ENCODE results near the gene DNAH8. TPM values are rescaled to one million over a fixed set of nuclear protein-coding genes. Genes with fewer than 3 reads are reported as not detected.
"Not testable (repeated sequence)": the region's sequence is repeated elsewhere in the genome, so short reads cannot be mapped to it uniquely, and the experiment has no call there.

The DNAH8 gene
- total RNA-seq, 6 experiments from 2014 or later, result not detected

GRCh38 chr6:38786486-38786885, 71.4 kb downstream of the DNAH8 start:
- Mint-ChIP-seq H3K27me3 (ENCODE audit: insufficient read depth) (peaks cover 8% of the 10 kb centered on the region; the same call in 1 of the 2 replicates), H3K27ac (no peak overlapping the region), H3K9me3 (no peaks in the 10 kb centered on the region), H3K36me3 (ENCODE audit: low read depth) (no peaks in the 10 kb centered on the region), H3K4me1 (ENCODE audit: low read depth) (no peaks in the 10 kb centered on the region), H3K4me3 (no peak overlapping the region)
- TF ChIP-seq CTCF (IDR thresholded peaks at IDR 0.05), result no peak
- no peak for DNase-seq

- H3K9me3 Mint-ChIP-seq, result no peaks in the 10 kb centered on the region
- H3K36me3 Mint-ChIP-seq (ENCODE audit: low read depth), result no peaks in the 10 kb centered on the region
- H3K27me3 Mint-ChIP-seq (ENCODE audit: insufficient read depth), result peaks cover 4% of the 10 kb centered on the region; the same call in 1 of the 2 replicates
- no peak overlapping the region for H3K27ac Mint-ChIP-seq
- H3K4me3 Mint-ChIP-seq, result no peak overlapping the region
- no peaks in the 10 kb centered on the region for H3K4me1 Mint-ChIP-seq (ENCODE audit: low read depth)
- no peak for DNase-seq
- no peak for TF ChIP-seq CTCF (IDR thresholded peaks at IDR 0.05)
Measured at GRCh38 chr6:38789256-38789655, 74.1 kb downstream of the DNAH8 start.

GRCh38 chr6:38792356-38792755, 77.2 kb downstream of the DNAH8 start:
- H3K27me3 Mint-ChIP-seq (ENCODE audit: insufficient read depth), result peaks cover 2% of the 10 kb centered on the region; the same call in 1 of the 2 replicates
- no peak overlapping the region for H3K4me3 Mint-ChIP-seq
- H3K36me3 Mint-ChIP-seq (ENCODE audit: low read depth), result no peaks in the 10 kb centered on the region
- H3K27ac Mint-ChIP-seq, result no peak overlapping the region
- no peaks in the 10 kb centered on the region for H3K4me1 Mint-ChIP-seq (ENCODE audit: low read depth)
- no peak for DNase-seq
- no peaks in the 10 kb centered on the region for H3K9me3 Mint-ChIP-seq
- TF ChIP-seq CTCF (IDR thresholded peaks at IDR 0.05), result no peak

GRCh38 chr6:38794682-38795081, 79.6 kb downstream of the DNAH8 start:
- Mint-ChIP-seq H3K9me3 (no peaks in the 10 kb centered on the region), H3K27me3 (ENCODE audit: insufficient read depth) (peaks cover 5% of the 10 kb centered on the region), H3K4me1 (ENCODE audit: low read depth) (peaks cover 6% of the 10 kb centered on the region), H3K27ac (no peak overlapping the region), H3K36me3 (ENCODE audit: low read depth) (no peaks in the 10 kb centered on the region), H3K4me3 (no peak overlapping the region)
- DNase-seq, result no peak
- no peak for TF ChIP-seq CTCF (IDR thresholded peaks at IDR 0.05)

- Mint-ChIP-seq H3K9me3 (no peaks in the 10 kb centered on the region), H3K27ac (no peak overlapping the region), H3K4me1 (ENCODE audit: low read depth) (peaks cover 11% of the 10 kb centered on the region), H3K4me3 (no peak overlapping the region), H3K27me3 (ENCODE audit: insufficient read depth) (peaks cover 3% of the 10 kb centered on the region), H3K36me3 (ENCODE audit: low read depth) (no peaks in the 10 kb centered on the region)
- TF ChIP-seq CTCF (IDR thresholded peaks at IDR 0.05), result no peak
- DNase-seq, result no peak
Measured at GRCh38 chr6:38796006-38796405, 80.9 kb downstream of the DNAH8 start.

GRCh38 chr6:38796437-38796836, 81.3 kb downstream of the DNAH8 start:
- not testable (repeated sequence) for H3K36me3 Mint-ChIP-seq (ENCODE audit: low read depth); H3K4me3 Mint-ChIP-seq; H3K9me3 Mint-ChIP-seq; H3K27me3 Mint-ChIP-seq (ENCODE audit: insufficient read depth); H3K27ac Mint-ChIP-seq; DNase-seq
- peaks cover 11% of the 10 kb centered on the region for H3K4me1 Mint-ChIP-seq (ENCODE audit: low read depth)

Measured in HFFc6 (cell line).